Keratinocyte (primary cell): ENCODE results near the gene CCL18. TPM values are rescaled to one million over a fixed set of nuclear protein-coding genes. Genes with fewer than 3 reads are reported as not detected.
"Not testable (repeated sequence)": the region's sequence is repeated elsewhere in the genome, so short reads cannot be mapped to it uniquely, and the experiment has no call there.

ENCODE experiments used
- DNase-seq: peaks from one replicate; pipeline ENCODE4 v3.0.0-alpha.2; 2011; ENCODE audit warnings: low read depth, missing footprints, low spot score
- FAIRE-seq: peaks from 2 replicates; lab custom pipeline; 2011; peaks lifted over from hg19 to GRCh38; lab: Jason Lieb, UNC
- H2AFZ ChIP-seq: 2 replicates; pipeline ENCODE4 v1.6.0; 2012; ENCODE audit warnings: low read length, control low read depth, inconsistent platforms; ENCODE audit not compliant: control insufficient read depth
- H3K27ac ChIP-seq: 2 replicates; pipeline ENCODE4 v1.5.1; 2011; ENCODE audit warnings: low read length; ENCODE audit not compliant: control insufficient read depth, insufficient read depth
- H3K27me3 ChIP-seq: 3 replicates; pipeline ENCODE4 v1.6.0; 2011; ENCODE audit warnings: low read length; ENCODE audit not compliant: control insufficient read depth, insufficient read depth; ENCODE audit errors: extremely low read depth
- H3K36me3 ChIP-seq, 2 experiments: 2 replicates in 1 of 2; 3 replicates in 1 of 2; pipeline ENCODE4 v1.5.1; 2011; ENCODE audit warnings: low read length in 2 of 2, mild to moderate bottlenecking in 1 of 2; ENCODE audit not compliant: control insufficient read depth in 2 of 2, insufficient read depth in 2 of 2; ENCODE audit errors: extremely low read depth in 1 of 2
- H3K4me1 ChIP-seq: 3 replicates; pipeline ENCODE4 v1.5.1; 2011; ENCODE audit warnings: low read length; ENCODE audit not compliant: control insufficient read depth, insufficient read depth; ENCODE audit errors: extremely low read depth
- H3K4me2 ChIP-seq: 3 replicates; pipeline ENCODE4 v1.6.0; 2011; ENCODE audit warnings: low read depth, low read length; ENCODE audit not compliant: control insufficient read depth, insufficient read depth; ENCODE audit errors: extremely low read depth
- H3K4me3 ChIP-seq, 3 experiments: fragments of 200-600 bp in 1 of 3; sonication (generic) in 1 of 3; 2 replicates in 2 of 3; 3 replicates in 1 of 3; pipeline ENCODE4 v1.5.1; 2011 to 2016; ENCODE audit warnings: low read length in 3 of 3, mild to moderate bottlenecking in 3 of 3, control low read depth in 2 of 3, inconsistent platforms in 1 of 3, low read depth in 1 of 3, mixed read lengths in 1 of 3, mixed run types in 1 of 3, moderate library complexity in 1 of 3; ENCODE audit not compliant: control insufficient read depth in 2 of 3, insufficient read depth in 2 of 3; ENCODE audit errors: extremely low read depth in 1 of 3
- H3K79me2 ChIP-seq: 2 replicates; pipeline ENCODE4 v1.6.0; 2012; ENCODE audit warnings: low read length; ENCODE audit not compliant: control insufficient read depth, insufficient read depth
- H3K9ac ChIP-seq: 3 replicates; pipeline ENCODE4 v1.6.0; 2011; ENCODE audit warnings: low read length; ENCODE audit not compliant: control insufficient read depth, insufficient read depth; ENCODE audit errors: extremely low read depth
- H3K9me1 ChIP-seq: 3 replicates; pipeline ENCODE4 v1.6.0; 2011; ENCODE audit warnings: low read length; ENCODE audit not compliant: control insufficient read depth, insufficient read depth; ENCODE audit errors: extremely low read depth
- H3K9me3 ChIP-seq: 2 replicates; pipeline ENCODE4 v1.5.1; 2012; ENCODE audit warnings: low read depth, low read length; ENCODE audit not compliant: control insufficient read depth
- H4K20me1 ChIP-seq: 3 replicates; pipeline ENCODE4 v1.6.0; 2011; ENCODE audit warnings: low read length; ENCODE audit not compliant: control insufficient read depth, insufficient read depth; ENCODE audit errors: extremely low read depth
- EZH2 ChIP-seq: IDR thresholded peaks from one replicate; pipeline ENCODE4 v1.6.1; 2012; ENCODE audit warnings: inconsistent platforms, mild to moderate bottlenecking, low read length, moderate library complexity
- dilution Hi-C: fragments of 300-500 bp; cut with MboI; formaldehyde crosslinking; loops from one replicate; pipeline ENCODE4 v1.7.0; 2020; ENCODE audit warnings: low sequenced_read_pairs; ENCODE audit not compliant: extremely low pct_ligation_motif_present
- polyA plus RNA-seq, 5 experiments: library from polyadenylated mRNA; depleted of rRNA in 3 of 5; stranded (reverse) in 3 of 5; stranded (forward) in 1 of 5; unstranded in 1 of 5; fragments of >200 nt; gene quantifications; 1 replicate in 1 of 5; 2 replicates in 3 of 5; 3 replicates in 1 of 5; pipeline versions ENCODE4 v1.2.1 to v1.2.3, GENCODE V29; 2011 to 2012; ENCODE audit warnings: missing spikeins in 2 of 5, low read depth in 1 of 5, low replicate concordance in 1 of 5
- small RNA-seq, 3 experiments: library from RNA; depleted of rRNA; stranded (forward); fragments of <200 nt; gene quantifications; one replicate each; pipeline ENCODE3, GENCODE V24; 2012; ENCODE audit warnings: low read depth in 3 of 3, low replicate concordance in 1 of 3; ENCODE audit not compliant: insufficient read length in 3 of 3
- TF ChIP-seq, protein P1 (sequence below), 3 experiments: IDR thresholded peaks in 1 of 3; conservative IDR thresholded peaks in 1 of 3; optimal IDR thresholded peaks in 1 of 3; 2 replicates in 2 of 3; 3 replicates in 1 of 3; pipeline versions ENCODE3 to v1.5.1; 2011; ENCODE audit warnings: low read length in 3 of 3, mild to moderate bottlenecking in 3 of 3, moderate library complexity in 2 of 3, control low read depth in 1 of 3, inconsistent platforms in 1 of 3; ENCODE audit not compliant: insufficient read depth in 2 of 3; ENCODE audit errors: extremely low read depth in 1 of 3

CCL18 gene
- polyA plus RNA-seq, 1 donor (not counting 4 experiments of a cell fraction or from before 2014, with no cell fraction given), result not detected

DNA sequence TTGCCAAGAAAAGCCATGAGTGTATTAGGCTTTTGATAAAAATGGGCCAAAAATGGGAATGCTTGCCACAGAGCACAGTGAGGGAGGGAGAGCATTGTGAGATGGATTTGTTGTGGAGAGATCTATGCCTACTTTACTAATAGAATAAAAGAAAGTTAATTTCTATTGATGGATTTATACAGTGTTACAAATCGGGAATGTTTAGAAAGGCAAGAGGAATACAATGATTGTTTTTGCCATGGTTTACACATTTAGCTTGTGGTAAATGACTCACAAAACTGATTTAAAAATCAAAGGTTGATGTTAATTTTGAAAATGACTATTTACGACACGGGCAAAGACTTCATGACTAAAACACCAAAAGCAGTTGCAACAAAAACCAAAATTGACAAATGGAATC lies 56.1 kb downstream of the CCL18 start:
- Histone ChIP-seq H4K20me1 (no peaks in the 10 kb centered on the region), H3K9ac (no peak overlapping the region), H3K4me1 (no peaks in the 10 kb centered on the region), H3K4me3 (no peak overlapping the region), H3K27ac (no peak overlapping the region), H3K4me2 (no peak overlapping the region), H3K36me3 (no peaks in the 10 kb centered on the region), H3K9me3 (peaks cover 2% of the 10 kb centered on the region), H3K79me2 (no peaks in the 10 kb centered on the region), H3K27me3 (no peaks in the 10 kb centered on the region), H3K9me1 (no peaks in the 10 kb centered on the region), H2AFZ (no peak overlapping the region)
- no peak for FAIRE-seq
- no peak for DNase-seq
- dilution Hi-C loops, result no loop called here
- TF ChIP-seq EZH2, result no peak
- TF ChIP-seq, protein P1, sequence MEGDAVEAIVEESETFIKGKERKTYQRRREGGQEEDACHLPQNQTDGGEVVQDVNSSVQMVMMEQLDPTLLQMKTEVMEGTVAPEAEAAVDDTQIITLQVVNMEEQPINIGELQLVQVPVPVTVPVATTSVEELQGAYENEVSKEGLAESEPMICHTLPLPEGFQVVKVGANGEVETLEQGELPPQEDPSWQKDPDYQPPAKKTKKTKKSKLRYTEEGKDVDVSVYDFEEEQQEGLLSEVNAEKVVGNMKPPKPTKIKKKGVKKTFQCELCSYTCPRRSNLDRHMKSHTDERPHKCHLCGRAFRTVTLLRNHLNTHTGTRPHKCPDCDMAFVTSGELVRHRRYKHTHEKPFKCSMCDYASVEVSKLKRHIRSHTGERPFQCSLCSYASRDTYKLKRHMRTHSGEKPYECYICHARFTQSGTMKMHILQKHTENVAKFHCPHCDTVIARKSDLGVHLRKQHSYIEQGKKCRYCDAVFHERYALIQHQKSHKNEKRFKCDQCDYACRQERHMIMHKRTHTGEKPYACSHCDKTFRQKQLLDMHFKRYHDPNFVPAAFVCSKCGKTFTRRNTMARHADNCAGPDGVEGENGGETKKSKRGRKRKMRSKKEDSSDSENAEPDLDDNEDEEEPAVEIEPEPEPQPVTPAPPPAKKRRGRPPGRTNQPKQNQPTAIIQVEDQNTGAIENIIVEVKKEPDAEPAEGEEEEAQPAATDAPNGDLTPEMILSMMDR (optimal IDR thresholded peaks at IDR 0.05 in 1 of 3, IDR thresholded peaks at IDR 0.05 in 1 of 3, conservative IDR thresholded peaks at IDR 0.05 in 1 of 3; ENCODE audit: extremely low read depth in 1 of 3, insufficient read depth in 2 of 3, low read length in 3 of 3), result no peak

DNA sequence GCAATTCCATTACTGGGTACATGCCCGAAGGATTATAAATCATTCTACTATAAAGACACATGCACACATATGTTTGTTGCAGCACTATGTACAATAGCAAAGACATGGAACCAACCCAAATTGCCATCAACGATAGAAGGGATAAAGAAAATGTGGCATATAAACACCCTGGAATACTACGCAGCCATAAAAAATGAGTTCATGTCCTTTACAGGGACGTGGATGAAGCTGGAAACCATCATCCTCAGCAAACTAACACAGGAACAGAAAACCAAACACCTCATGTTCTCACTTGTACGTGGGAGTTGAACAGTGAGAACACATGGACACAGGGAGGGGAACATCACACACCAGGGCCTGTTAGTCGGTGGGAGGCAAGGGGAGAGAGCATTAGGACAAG lies 57.0 kb downstream of the CCL18 start:
- DNase-seq, H3K27me3 ChIP-seq, H3K9me1 ChIP-seq, FAIRE-seq, H3K4me2 ChIP-seq, H3K9ac ChIP-seq, H4K20me1 ChIP-seq, H3K27ac ChIP-seq, H3K79me2 ChIP-seq, H3K9me3 ChIP-seq, H3K4me3 ChIP-seq, H3K36me3 ChIP-seq, dilution Hi-C loops, H3K4me1 ChIP-seq, H2AFZ ChIP-seq: not testable (repeated sequence)

Small RNAs within 50 kb of the gene (small RNA-seq; reads per million reads assigned to genes)
- 0 reads per million in 3 experiments for gene RN7SL301P

Other genes with a start within 250 kb of the CCL18 start
- gene HEATR9, start 195.4 kb upstream of the CCL18 start, polyA plus RNA-seq, result not detected in 3 replicates
- 0.37 to 0.46 TPM (median 0.46 TPM) in 3 replicates for gene CCL5, start 183.9 kb upstream of the CCL18 start, polyA plus RNA-seq
- gene RDM1, start 133.5 kb upstream of the CCL18 start, polyA plus RNA-seq, result 0.40 to 1.1 TPM (median 0.87 TPM) in 3 replicates
- gene LYZL6, start 120.6 kb upstream of the CCL18 start, polyA plus RNA-seq, result not detected in 3 replicates
- not detected in 3 replicates for gene CCL16, start 82.8 kb upstream of the CCL18 start, polyA plus RNA-seq
- gene CCL14, start 77.5 kb upstream of the CCL18 start, polyA plus RNA-seq, result not detected in 3 replicates
- gene CCL15, start 62.7 kb upstream of the CCL18 start, polyA plus RNA-seq, result not detected in 3 replicates
- gene CCL23, start 46.3 kb upstream of the CCL18 start, polyA plus RNA-seq, result not detected in 3 replicates
- gene CCL3, start 25.9 kb downstream of the CCL18 start, polyA plus RNA-seq, result 0.48 TPM in 1 of 3 replicates, not detected in the others
- gene CCL4, start 39.6 kb downstream of the CCL18 start, polyA plus RNA-seq, result 0.21 TPM in 1 of 3 replicates, not detected in the others
- 0.71 to 2.0 TPM (median 0.71 TPM) in 3 replicates for gene TBC1D3B, start 112.4 kb downstream of the CCL18 start, polyA plus RNA-seq
- gene CCL3L1, start 132.5 kb downstream of the CCL18 start, polyA plus RNA-seq, result not detected in 3 replicates
- gene CCL4L2, start 146.8 kb downstream of the CCL18 start, polyA plus RNA-seq, result 0.23 TPM in 1 of 3 replicates, not detected in the others
- 0.03 TPM in 1 of 3 replicates, not detected in the others for gene TBC1D3I, start 200.3 kb downstream of the CCL18 start, polyA plus RNA-seq